GM06990 (cell line): ENCODE data around the gene SOWAHA.
A peak's percentile ranks its signal among the peaks of the same experiment; 100 is the strongest.

ENCODE experiments used
- DNase-seq: peaks from one replicate; pipeline ENCODE4 v3.0.0-alpha.2; 2011; ENCODE audit not compliant: insufficient read length; ENCODE audit errors: extremely low read depth
- H3K27me3 ChIP-seq: replicated peaks from 2 replicates; pipeline ENCODE4 v1.6.0; 2011; ENCODE audit warnings: low read length; ENCODE audit not compliant: control insufficient read depth, insufficient read depth
- H3K36me3 ChIP-seq: 2 replicates; pipeline ENCODE4 v1.5.1; 2011; ENCODE audit warnings: low read length; ENCODE audit not compliant: control insufficient read depth, insufficient read depth
- H3K4me3 ChIP-seq: replicated peaks from 2 replicates; pipeline ENCODE4 v1.5.1; 2011; ENCODE audit warnings: low read depth, mild to moderate bottlenecking, control low read depth, low read length
- TF ChIP-seq, protein P1 (sequence below): IDR thresholded peaks from 2 replicates; pipeline ENCODE4 v1.5.1; 2011; ENCODE audit warnings: low read length, control low read depth, mild to moderate bottlenecking, inconsistent platforms; ENCODE audit not compliant: insufficient read depth, poor library complexity, severe bottlenecking

The SOWAHA gene

DNA sequence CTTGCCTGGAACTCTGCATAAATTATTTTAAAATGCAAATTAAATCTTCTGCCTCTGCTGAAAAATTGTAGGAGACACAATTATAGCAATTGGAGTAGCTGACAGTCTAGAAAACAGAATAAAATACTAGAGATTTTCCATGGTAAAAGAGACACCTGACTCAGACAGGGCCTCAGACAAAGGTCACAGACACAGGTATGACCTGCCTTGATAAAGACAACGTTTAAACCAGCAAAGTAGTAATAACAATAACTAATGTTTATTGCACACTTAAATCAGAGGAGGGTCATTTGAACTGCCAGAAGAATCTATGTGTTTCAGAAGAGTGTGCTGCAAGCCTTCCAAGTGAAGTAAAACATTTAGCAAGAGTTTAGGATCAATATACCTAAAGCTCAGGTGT, 3.9 kb downstream of the SOWAHA start:
- TF ChIP-seq, protein P1, sequence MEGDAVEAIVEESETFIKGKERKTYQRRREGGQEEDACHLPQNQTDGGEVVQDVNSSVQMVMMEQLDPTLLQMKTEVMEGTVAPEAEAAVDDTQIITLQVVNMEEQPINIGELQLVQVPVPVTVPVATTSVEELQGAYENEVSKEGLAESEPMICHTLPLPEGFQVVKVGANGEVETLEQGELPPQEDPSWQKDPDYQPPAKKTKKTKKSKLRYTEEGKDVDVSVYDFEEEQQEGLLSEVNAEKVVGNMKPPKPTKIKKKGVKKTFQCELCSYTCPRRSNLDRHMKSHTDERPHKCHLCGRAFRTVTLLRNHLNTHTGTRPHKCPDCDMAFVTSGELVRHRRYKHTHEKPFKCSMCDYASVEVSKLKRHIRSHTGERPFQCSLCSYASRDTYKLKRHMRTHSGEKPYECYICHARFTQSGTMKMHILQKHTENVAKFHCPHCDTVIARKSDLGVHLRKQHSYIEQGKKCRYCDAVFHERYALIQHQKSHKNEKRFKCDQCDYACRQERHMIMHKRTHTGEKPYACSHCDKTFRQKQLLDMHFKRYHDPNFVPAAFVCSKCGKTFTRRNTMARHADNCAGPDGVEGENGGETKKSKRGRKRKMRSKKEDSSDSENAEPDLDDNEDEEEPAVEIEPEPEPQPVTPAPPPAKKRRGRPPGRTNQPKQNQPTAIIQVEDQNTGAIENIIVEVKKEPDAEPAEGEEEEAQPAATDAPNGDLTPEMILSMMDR, result no peak
- H3K36me3 ChIP-seq, result no peaks in the 10 kb centered on the region
- DNase-seq, result no peak
- no peaks in the 10 kb centered on the region for H3K27me3 ChIP-seq
- no peak overlapping the region for H3K4me3 ChIP-seq

- no peak for DNase-seq
- Histone ChIP-seq H3K27me3 (no peaks in the 10 kb centered on the region), H3K4me3 (peak overlapping the region; percentile 19; the same call in 1 of the 2 replicates), H3K36me3 (no peaks in the 10 kb centered on the region)
- TF ChIP-seq, protein P1, result no peak
Measured at GRCh38 chr5:132819468-132819867, 6.4 kb downstream of the SOWAHA start.

- no peak overlapping the region for H3K4me3 ChIP-seq
- TF ChIP-seq, protein P1, result peak; percentile 83
- no peaks in the 10 kb centered on the region for H3K36me3 ChIP-seq
- no peaks in the 10 kb centered on the region for H3K27me3 ChIP-seq
- DNase-seq, result peak; percentile 55
Measured at GRCh38 chr5:132820162-132820754, 7.2 kb downstream of the SOWAHA start.

- DNase-seq, result no peak
- Histone ChIP-seq H3K4me3 (no peak overlapping the region), H3K27me3 (no peaks in the 10 kb centered on the region), H3K36me3 (no peaks in the 10 kb centered on the region)
- TF ChIP-seq, protein P1, result no peak
Measured at GRCh38 chr5:132821350-132821749, 8.2 kb downstream of the SOWAHA start.

DNA sequence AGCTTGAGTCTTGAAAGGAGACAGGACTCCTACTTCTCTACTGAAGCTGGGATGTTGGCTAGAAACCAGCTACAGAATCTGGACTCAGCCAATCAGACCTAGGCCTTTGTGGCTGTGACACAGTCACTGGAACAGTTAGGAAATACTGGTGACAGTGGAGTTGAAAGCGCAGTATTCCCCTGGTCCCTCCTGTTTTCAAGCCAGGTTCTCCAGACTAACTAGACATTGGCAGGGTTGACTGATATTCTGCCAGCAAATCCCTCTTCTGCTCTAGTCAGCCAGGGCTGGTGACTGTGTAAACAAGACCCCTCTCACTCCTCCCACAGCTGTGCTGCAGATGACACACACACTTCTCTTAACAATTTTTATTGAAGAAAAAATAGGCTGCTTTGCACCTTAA, 8.7 kb downstream of the SOWAHA start:
- Histone ChIP-seq H3K27me3 (no peaks in the 10 kb centered on the region; the same call in 1 of the 2 replicates), H3K4me3 (no peak overlapping the region), H3K36me3 (no peaks in the 10 kb centered on the region)
- TF ChIP-seq, protein P1, result no peak
- no peak for DNase-seq
